Parathyroid adenoma (tissue), 2 donors: ENCODE measurements around the gene TIFAB.

Experiments
- H2AFZ ChIP-seq: fragments of 300-600 bp; sonication (generic); one replicate; pipeline ENCODE4 v1.7.0; 2017; ENCODE audit warnings: antibody characterized with exemption, mild to moderate bottlenecking
- H3K27ac ChIP-seq: fragments of 300-600 bp; sonication (generic); one replicate; pipeline ENCODE4 v1.7.0; 2017
- H3K27me3 ChIP-seq: fragments of 300-600 bp; sonication (generic); one replicate; pipeline ENCODE4 v1.7.0; 2017; ENCODE audit warnings: low read length; ENCODE audit not compliant: control insufficient read depth, insufficient read depth
- H3K36me3 ChIP-seq: fragments of 300-600 bp; sonication (generic); one replicate; pipeline ENCODE4 v1.7.0; 2017; ENCODE audit warnings: low read length; ENCODE audit not compliant: control insufficient read depth, insufficient read depth
- H3K4me1 ChIP-seq: fragments of 300-600 bp; sonication (generic); one replicate; pipeline ENCODE4 v1.7.0; 2017; ENCODE audit warnings: control low read depth
- H3K4me2 ChIP-seq: fragments of 300-600 bp; sonication (generic); one replicate; pipeline ENCODE4 v1.7.0; 2017; ENCODE audit warnings: low read length
- H3K4me3 ChIP-seq: fragments of 300-600 bp; sonication (generic); one replicate; pipeline ENCODE4 v1.7.0; 2017; ENCODE audit warnings: low read depth, low read length
- H3K79me2 ChIP-seq: fragments of 300-600 bp; sonication (generic); one replicate; pipeline ENCODE4 v1.7.0; 2017; ENCODE audit warnings: control low read depth
- H3K9ac ChIP-seq: fragments of 300-600 bp; sonication (generic); one replicate; pipeline ENCODE4 v1.7.0; 2017; ENCODE audit warnings: mild to moderate bottlenecking
- H3K9me3 ChIP-seq: fragments of 300-600 bp; sonication (generic); one replicate; pipeline ENCODE4 v1.7.0; 2017; ENCODE audit warnings: low read length; ENCODE audit not compliant: control insufficient read depth
- TF ChIP-seq, protein P1 (sequence below): fragments of 300-600 bp; sonication (generic); IDR thresholded peaks from one replicate; pipeline ENCODE4 v1.7.0; 2017; ENCODE audit warnings: antibody characterized with exemption, mild to moderate bottlenecking
- donor health status: primary hyperparathyroidism.

TIFAB gene

DNA sequence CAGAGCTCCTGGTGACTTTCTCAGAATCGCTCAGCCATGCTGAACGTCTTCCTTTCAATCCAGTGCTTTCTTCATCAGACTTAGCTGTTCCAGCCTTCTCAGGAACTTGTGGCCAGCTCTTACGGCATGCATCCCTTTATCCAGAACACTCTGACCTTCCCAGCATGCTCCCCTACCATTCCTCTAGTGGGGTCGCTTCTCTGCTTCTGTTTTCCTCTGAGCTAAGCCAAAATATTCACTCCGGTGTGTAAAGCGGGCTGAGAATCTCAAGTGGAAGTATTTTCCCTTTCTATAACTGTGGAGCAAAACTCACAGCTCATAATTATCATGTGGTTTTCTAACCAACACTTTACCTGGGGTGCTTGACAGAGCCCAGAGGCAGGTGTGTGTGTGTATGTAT lies 11.2 kb downstream of the TIFAB start:
- no peak overlapping the region for H3K9ac ChIP-seq
- no peaks in the 10 kb centered on the region for H3K9me3 ChIP-seq
- H2AFZ ChIP-seq: no peak overlapping the region
- H3K36me3 ChIP-seq: no peaks in the 10 kb centered on the region
- H3K27ac ChIP-seq: no peak overlapping the region
- H3K4me2 ChIP-seq: no peak overlapping the region
- no peaks in the 10 kb centered on the region for H3K4me1 ChIP-seq
- H3K4me3 ChIP-seq: no peak overlapping the region
- TF ChIP-seq, protein P1, sequence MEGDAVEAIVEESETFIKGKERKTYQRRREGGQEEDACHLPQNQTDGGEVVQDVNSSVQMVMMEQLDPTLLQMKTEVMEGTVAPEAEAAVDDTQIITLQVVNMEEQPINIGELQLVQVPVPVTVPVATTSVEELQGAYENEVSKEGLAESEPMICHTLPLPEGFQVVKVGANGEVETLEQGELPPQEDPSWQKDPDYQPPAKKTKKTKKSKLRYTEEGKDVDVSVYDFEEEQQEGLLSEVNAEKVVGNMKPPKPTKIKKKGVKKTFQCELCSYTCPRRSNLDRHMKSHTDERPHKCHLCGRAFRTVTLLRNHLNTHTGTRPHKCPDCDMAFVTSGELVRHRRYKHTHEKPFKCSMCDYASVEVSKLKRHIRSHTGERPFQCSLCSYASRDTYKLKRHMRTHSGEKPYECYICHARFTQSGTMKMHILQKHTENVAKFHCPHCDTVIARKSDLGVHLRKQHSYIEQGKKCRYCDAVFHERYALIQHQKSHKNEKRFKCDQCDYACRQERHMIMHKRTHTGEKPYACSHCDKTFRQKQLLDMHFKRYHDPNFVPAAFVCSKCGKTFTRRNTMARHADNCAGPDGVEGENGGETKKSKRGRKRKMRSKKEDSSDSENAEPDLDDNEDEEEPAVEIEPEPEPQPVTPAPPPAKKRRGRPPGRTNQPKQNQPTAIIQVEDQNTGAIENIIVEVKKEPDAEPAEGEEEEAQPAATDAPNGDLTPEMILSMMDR: no peak
- no peaks in the 10 kb centered on the region for H3K27me3 ChIP-seq
- H3K79me2 ChIP-seq: no peaks in the 10 kb centered on the region

GRCh38 chr5:135439231-135440205 lies 12.6 kb downstream of the TIFAB start:
- Histone ChIP-seq H3K27ac (no peak overlapping the region), H3K9ac (no peak overlapping the region), H2AFZ (no peak overlapping the region), H3K4me2 (no peak overlapping the region), H3K9me3 (no peaks in the 10 kb centered on the region), H3K27me3 (no peaks in the 10 kb centered on the region), H3K4me3 (no peak overlapping the region), H3K4me1 (no peaks in the 10 kb centered on the region), H3K79me2 (no peaks in the 10 kb centered on the region), H3K36me3 (no peaks in the 10 kb centered on the region)
- TF ChIP-seq, protein P1: no peak

- Histone ChIP-seq H3K4me2 (no peak overlapping the region), H3K9me3 (no peaks in the 10 kb centered on the region), H3K9ac (no peak overlapping the region), H3K4me3 (no peak overlapping the region), H3K79me2 (no peaks in the 10 kb centered on the region), H2AFZ (no peak overlapping the region), H3K27ac (no peak overlapping the region), H3K36me3 (no peaks in the 10 kb centered on the region), H3K27me3 (no peaks in the 10 kb centered on the region), H3K4me1 (no peaks in the 10 kb centered on the region)
- TF ChIP-seq, protein P1: no peak
Observed at GRCh38 chr5:135438636-135439221, 13.4 kb downstream of the TIFAB start.

- Histone ChIP-seq H3K4me1 (no peaks in the 10 kb centered on the region), H2AFZ (no peak overlapping the region), H3K79me2 (no peaks in the 10 kb centered on the region), H3K27me3 (no peaks in the 10 kb centered on the region), H3K9ac (no peak overlapping the region), H3K27ac (no peak overlapping the region), H3K36me3 (no peaks in the 10 kb centered on the region), H3K4me3 (no peak overlapping the region), H3K4me2 (no peak overlapping the region), H3K9me3 (no peaks in the 10 kb centered on the region)
- TF ChIP-seq, protein P1: no peak
Observed at GRCh38 chr5:135437796-135438560, 14.2 kb downstream of the TIFAB start.
